Cerebellar nuclear complex (tissue), 1 donor: ENCODE results near the gene ABR.
"Not testable (repeated sequence)": the region's sequence is repeated elsewhere in the genome, so short reads cannot be mapped to it uniquely, and the experiment has no call there.

Experiments used
- DNase-seq, 2 experiments: peaks; one replicate each; lab custom pipeline; 2025; lab: John Stamatoyannopoulos, UW

The ABR gene

DNA sequence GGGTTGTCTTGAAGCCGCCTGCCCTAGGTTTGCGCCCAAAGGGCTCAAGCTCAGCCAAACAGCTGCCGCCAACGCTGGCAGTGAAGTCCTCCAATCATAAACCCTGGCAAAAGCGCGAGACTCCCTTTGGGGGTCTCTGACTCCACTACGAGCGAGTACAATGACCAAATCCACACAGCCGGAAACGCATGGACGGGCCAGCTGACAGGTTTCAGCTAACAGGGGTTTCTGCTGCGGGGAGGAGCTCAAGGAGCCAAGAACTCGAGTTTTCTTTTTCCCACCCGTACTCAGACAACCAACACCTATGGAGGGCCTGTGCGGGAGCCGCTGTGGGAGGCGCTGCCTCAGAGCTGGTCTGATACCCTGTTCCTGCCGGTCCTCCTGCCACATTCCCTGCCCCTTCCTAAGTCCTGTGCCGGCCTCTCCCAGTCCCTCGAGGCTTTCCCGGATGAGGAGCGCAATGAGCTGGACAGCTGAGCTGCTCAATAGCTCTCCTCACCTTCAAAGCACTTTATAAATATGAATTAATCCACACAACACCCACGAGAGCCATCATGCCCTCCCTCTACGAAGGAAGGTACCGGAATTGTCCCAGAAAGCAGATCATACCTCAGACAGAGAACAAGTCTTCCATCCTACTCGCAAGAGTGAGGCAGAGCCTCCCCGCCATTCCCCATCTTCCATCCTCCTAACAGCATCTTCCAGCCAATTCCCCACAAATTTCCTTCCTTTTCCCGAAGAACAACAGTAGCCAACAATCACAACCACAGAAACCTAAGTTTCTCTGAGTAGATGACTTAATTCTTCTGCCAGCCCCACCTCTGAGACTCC lies 6.1 kb downstream of the ABR start:
- DNase-seq: no peak

DNA sequence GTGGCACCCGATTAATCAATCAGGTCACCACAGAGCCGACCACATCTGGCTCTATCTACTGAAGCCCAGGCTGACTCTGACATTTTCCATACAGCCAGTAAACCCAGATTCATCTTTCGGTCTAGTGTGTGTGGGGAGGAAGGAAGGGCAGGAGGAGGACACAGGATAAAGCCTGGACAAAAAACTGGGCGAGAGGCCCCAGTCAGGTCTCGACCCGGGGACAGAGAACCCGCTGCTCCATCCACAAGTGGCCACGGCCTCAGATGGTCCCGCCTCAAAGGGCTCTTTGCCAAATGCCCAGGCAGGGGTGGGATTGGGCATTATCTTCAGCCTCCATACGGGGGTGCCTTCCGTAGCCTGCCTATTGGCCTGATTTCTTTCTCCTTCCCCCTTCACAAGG lies 7.8 kb downstream of the ABR start:
- no peak for DNase-seq

DNA sequence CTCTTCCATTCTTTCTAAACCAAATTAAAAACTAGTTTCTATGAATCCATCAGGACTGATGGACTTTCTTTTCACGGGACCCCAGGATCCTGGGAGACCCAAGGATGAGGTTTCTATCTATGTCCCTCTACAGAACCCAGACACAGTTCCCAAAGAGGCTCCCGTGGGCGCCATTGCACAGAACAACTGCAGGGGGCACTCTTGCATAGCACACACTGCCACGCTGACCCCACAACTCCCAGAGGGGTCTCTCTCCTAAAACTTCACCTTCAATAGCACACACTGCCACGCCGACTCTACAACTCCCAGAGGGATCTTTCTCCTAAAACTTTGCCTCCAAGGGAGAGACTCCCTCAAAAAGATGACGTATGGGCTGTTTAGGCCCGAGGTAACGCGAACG lies 9.0 kb downstream of the ABR start:
- DNase-seq: no peak

DNA sequence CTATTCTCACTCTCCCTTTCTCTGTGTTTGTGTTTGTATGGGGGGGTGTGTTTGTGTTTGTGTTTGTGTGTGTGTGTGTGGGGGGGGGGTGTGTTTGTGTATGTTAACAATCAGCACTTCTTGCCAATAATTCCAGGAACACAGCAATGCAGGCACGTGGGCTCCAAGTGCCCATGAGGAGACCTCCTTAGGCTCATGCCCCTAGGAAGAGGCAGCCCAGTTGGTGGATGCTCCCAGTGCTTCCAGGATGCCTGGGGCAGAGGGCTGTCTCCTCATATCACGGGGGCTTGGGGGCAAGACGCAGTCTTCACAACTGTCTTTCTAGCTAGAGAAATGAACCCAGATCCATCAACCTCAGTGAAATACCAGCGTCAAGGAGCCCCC lies 9.9 kb downstream of the ABR start:
- DNase-seq: no peak

DNA sequence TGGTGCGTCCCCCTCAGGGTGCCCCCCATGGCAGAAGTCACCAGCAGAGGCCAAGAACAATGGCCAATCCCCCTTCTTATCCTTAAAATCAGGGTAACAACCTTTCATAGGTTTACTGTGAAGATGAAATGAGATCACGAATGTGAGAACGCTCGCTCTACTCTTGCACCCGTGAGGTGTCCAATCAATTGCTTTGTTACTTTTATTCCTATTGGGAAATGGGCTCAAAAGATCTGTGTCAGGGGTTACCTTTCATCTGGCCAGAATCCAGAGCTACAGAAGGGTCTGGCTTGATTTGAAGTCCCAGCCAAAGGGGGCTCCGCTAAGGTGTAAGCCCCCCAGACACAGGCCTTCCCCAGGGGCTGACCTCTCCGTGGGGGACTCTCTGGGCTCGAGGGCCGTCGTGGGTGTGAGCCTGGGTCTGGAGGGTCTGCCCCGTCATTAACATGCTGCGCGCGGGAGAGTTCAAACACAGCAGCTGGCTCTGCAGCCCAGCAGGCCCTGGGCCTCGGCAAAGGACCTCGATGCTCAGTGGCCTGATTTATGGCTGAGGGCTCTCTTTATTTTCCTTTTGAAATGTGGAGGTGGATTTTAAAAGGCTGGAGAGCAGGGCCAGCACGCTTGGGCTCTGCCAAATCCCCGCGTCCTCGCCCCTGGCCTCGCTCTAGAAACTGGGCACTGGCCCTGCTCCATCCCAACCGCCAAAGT lies 10.4 kb downstream of the ABR start:
- no peak for DNase-seq

DNA sequence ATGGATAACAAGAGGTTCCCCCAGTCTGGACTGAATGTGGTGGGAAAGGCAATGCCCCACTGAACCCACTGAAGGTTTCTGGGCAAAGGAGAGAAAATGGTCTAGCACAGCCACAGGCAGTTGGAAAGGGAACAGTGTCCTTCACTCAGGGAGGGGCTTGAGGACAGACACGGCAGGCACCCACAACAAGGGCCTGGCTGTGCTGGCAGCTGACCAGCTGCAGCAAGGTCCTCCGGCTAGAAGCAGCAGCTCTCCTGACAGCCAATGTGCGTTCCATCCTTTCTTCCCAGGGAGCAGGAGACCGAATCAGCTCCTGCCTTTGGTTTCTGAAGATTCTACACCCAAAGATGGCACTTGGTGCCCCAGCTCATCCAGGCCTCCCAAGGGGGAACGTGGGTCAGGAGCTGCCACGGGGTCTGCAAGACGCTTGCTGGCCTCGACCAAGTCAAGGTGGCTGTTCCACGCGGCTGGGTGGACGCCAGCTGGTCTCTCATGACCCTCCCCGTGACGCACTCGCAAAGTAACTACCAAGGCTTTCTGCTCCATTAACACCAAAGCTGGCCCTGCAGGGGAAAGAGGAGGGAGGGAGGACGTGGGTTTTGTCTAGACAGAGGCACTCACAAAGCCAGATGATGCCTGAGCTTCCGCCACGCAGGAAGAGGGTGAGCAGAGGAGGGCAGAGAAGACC lies 11.1 kb downstream of the ABR start:
- DNase-seq: no peak

DNA sequence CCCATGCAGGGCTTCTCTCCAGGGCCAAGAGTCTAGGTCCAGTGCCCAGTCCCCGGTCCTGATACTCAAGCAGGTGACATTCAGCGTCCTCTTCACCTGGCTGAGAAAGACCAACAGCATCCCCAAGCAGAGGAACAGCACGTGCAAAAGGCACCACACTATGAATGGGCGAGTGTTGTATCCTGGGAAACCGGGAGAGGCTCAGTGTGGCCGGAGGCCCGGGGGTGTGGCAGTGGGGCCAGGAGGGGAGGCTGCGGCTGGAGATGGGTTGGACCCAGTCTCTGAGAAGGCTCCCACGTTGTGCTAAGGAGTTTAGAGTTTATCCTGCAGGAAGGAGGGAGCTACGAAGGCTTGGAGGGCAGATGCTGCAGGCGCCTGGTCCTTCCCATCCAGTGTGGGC lies 13.5 kb downstream of the ABR start:
- DNase-seq: no peak

DNA sequence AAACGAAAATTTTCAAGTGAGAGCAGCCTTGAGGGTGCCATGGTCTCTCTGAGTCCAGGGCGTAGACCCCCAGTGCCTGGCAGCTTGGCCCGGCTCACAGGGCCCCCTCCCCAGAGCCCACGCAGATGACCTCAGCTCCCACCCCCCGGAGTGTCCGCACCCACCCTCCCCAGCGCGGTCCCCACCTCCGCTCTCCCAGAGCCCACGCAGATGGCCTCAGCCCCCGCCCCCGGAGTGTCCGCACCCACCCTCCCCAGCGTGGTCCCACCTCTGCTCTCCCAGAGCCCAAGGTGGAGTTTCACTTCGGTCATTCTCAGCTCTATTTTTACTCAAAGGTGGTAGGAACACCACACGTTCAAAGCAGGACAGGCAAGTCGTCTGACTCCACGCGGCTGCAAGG lies 13.9 kb downstream of the ABR start:
- DNase-seq: no peak

DNA sequence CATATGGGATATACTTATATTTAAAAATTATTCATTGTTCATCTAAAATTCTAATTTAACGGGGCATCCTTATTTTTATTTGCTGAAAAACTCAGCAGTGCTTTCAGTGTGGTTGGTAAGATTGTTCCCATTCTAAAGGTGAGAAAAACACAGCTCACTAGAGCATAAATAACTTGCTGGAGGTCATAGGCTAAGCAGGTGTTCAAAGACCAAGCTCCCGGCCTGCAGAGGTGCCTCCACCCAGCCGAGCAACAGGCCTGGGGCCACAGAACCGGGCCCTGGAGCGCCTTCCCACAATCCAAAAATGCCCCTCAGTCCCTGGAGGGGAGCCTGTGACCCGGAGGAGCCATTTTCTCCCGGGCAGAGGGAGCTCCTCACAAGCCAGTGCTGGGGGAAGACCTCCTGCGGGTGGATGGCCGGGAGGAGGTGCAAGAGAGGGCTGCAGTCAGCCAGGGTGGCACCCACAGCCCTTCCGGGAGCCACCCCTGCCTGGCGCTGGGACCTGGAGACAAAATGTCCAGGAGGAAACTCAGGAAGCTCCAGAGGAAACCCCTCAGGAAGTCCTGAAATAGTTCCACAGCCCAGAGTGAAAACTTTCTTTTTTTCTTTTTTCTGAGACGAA lies 14.7 kb downstream of the ABR start:
- DNase-seq: no peak

DNA sequence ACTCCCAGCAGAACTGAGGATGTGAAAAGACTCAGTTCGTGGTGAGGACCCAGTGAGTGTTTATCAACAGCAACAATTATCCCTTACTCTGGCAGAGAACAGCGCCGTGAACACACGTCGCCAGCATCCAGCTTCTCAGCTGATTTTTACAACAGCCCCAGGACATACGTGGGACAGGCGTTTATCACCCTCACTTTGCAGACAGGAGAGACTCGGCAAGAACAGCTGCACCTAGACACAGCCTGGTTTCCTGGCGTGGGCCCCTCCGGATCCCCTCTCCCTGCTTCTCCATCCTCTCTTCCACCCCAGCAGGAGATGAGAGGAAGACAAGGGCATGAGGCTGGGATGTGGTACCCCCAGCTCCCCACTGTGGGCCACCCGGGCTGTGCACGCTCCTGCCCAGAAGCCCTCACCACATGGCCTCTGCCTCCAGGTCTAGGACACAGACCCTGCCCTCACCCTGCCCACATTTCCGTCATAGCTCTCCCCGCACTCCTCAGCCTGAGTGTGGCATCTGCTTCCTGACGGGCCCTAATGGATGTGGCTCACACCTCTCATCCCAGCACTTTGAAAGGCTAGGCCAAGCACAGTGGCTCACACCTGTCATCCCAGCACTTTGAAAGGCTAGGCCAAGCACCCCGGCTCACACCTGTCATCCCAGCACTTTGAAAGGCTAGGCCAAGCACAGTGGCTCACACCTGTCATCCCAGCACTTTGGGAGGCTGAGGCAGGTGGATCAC lies 17.5 kb downstream of the ABR start:
- no peak for DNase-seq

DNA sequence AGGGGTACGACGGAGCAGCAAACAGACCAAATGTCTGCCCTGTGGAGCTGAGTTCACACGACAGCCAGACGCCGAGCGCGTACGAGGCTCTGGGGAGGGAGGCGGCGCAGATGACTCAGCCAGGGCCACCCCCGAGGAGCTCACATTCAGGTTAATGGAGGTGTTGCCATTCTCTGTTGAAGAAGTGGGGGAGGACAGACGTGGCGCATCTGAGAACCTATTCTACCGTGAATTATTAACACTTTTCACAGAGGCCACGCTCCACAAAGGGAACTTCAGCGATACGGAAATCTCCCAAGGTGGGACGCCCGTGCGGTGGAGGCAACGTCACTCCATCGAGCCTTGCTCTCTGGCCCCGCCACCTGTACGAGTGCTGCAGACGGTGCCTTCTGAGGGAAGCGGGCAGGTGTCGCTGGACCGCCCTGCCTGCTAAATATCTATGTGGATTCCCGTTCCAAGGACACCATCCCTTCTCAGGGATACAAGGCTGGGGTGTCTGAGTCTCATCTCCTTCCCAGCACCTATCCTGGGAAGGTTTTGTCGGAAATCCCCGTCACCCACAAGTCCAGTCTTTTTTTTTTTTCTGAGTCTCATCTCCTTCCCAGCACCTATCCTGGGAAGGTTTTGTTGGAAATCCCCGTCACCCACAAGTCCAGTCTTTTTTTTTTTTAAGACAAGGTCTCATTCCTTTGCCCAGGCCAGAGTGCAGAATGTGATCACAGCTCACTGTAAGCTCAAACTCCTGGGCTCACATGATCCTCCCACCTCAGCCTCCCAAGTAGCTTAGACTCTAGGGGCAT lies 19.0 kb downstream of the ABR start:
- no peak for DNase-seq

DNA sequence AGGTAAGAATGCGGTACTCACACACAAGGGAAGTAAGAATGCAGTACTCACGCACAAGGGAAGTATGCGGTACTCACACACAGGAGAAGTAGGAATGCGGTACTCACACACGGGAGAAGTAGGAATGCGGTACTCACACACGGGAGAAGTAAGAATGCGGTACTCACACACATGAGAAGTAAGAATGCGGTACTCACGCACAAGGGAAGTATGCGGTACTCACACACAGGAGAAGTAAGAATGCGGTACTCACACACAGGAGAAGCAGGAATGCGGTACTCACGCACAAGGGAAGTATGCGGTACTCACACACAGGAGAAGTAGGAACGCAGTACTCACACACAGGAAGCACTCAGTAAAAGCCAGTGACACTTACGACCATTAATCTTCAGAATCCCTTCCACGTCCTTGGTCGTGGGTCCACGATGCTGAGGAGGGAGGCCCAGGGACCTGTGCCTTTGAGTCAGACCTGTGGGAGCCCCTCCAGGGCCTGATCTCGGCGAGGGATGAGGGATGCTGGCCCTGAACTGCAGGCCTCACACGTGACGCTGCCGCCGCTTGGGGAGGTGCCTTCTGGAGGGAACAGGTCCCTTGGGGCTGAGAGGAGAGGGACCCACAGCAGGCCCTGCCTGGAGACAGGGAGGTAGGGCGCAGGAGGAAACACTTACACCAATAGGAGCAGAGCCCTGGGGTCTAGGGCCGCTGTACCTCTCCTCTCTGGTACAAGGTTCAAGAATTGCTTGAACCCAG lies 20.2 kb downstream of the ABR start:
- no peak for DNase-seq

DNA sequence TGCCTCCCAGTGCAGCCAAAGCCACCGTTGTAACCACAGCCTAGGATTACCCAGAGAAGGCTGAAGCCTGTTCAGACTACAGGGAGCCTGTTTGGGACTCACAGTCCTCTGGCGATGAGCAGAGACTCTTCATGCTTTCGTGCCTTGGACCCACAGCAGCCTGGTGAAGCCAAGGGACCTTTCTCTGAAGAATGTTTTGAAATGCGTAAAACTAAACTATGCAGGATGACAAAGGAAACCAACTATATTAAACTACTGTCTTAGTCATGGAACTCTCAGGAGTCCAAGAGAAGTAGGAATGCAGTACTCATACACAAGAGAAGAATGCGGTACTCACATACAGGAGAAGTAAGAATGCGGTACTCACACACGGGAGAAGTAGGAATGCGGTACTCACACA lies 20.9 kb downstream of the ABR start:
- DNase-seq: no peak

DNA sequence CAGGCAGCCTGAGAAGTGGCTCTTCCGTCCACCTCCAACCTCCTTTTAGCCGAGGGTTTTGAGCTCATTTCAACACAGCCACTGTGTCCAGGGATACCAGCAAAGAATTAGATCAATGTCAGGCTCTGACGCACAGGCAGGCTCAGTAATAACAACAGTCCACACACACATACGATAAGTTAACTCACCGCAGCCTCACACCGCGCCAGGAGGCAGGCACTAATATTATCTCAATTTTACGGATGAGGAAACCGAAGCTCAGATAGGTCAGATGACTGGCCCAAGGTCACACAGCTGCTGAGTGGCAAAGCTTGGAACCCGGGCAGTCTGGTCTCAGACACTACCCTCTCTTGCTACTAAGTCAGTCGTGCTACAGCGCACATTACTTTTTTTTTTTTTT lies 22.9 kb downstream of the ABR start:
- DNase-seq: no peak

DNA sequence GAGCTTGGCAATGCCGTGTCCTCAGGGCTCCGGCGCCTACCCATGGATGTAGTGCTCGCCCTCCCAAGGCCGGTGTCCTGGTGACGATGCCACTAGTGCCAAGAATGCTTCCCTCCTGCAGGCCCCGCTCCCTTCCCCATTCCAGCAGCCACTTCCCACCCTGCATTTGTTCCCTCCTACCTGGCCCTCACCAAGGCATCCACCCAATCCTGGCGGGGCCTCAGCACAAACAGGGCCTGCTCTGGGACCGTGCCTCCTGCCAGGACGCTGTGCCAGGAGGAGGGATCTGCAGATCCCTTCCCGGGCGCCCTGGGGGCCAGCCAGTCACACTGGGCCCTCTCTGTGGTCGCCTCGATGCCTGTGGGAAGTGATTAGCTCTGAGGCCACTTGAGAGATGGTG lies 25.1 kb downstream of the ABR start:
- DNase-seq: no peak

DNA sequence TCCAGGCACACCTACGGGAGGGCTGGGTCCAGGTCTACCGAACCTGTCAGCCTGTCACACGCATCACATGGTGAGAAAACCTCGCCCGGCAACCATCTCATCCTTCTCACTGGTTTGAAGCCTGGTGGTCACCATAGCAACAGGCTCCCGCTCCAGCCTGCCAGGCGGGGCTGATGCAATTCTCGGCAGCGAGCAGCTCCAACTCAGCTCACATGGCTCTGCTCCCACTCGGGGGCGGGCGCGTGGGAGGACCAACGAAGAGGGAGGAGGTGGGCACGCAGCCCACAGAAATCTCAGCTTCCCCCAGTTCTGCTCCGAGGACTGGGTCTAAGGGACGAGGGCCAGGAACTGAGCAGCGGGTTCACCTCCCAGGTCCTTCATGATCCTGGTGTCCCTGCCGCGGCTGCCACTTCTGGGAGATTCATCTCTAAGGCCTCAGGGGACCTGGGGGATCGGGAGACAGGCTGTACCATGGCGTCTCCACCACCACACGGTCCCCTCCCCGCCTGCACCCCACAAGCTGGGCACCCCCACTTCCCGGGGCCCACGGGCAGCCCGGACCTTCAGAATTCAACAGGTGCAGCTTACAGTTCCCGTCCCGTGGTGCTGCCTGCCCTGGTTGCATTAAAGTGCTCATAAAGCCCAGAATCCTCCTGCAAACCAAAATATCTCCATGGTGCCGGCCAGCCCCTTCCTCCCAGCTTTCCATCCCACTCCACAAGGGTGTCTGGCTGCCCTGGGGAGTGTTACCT lies 25.8 kb downstream of the ABR start:
- DNase-seq: peak; percentile 27 to 43

DNA sequence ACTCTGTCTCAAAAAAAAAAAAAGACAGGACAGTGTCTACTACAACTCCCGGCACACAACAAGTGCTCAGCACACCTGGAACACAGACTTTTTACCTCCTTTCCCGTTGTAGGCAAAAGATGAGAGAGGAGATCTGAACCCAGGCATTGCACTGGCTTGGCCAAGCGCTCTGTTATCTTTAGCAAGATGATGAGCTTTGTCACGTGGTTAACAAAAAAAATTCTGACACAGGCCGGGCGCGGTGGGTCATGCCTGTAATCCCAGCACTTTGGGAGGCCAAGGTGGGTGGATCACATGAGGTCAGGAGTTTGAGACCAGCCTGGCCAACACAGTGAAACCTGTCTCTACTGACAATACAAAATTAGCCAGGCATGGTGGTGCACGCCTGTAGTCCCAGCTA lies 27.2 kb downstream of the ABR start:
- DNase-seq: not testable (repeated sequence)

DNA sequence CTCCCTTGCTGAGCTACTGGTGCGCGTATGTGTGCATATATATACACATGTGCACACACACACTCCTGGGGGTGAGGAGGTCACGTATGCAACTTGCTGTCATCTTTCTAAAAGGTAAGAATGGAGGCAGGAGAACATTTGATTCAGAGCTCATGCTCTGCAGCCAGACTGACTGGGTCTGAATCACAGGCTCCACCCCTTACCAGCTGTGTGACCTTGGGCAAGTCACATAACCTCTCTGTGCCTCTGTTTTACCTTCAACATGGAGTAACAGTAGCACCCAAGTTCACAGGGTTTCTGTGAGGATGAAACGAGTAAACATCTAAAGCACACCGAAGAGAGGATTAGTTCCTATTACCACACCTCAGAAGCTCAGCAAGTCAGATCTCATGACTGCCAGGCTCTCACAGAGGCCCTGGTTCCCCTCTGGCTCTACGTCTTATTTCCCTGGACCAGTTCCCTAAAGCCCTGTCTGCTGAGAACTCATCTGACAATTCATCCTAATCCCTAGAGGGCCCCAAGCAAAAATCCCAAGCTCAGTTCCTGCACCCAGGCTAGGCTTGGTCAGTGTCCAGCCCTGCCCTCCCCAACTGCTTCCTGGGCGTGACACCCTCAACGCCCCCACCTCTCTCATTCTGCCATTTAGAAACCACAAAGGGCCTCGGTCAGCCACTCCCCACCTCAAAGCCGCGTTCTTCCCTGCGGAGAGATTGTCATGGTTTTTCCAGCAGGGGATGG lies 28.7 kb downstream of the ABR start:
- DNase-seq: no peak

DNA sequence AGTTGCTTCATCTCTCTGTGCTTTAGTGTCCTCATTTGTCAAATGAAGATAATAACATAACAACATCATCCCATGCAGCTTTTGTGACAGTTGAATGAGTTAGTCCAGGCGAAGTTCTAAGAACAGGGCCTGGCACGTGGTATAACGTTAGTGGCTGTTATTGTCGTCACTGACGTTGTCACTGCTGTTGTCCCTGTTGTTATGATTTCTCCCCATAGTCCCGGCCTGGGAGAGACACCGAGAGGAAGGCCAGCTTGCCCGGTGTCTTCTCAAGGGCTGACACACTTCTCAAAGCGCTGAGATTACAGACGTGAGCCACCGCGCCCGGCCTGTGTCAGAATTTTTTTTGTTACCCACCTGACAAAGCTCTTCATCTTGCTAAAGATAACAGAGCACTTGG lies 29.9 kb downstream of the ABR start:
- DNase-seq: no peak
